Naive B cell (primary cell): ENCODE data around the gene ZBED6. TPM values are rescaled to one million over a fixed set of nuclear protein-coding genes. Genes with fewer than 3 reads are reported as not detected.

Experiments used
- ATAC-seq, 2 donors: fragments of 150-1000 bp; cut with Tn5 transposase; 2 replicates each; pipeline ENCODE4 v1.10.0; 2021; ENCODE audit warnings: low read depth in 2 of 2, mild to moderate bottlenecking in 2 of 2, moderate library complexity in 2 of 2
- DNase-seq: peaks from one replicate; pipeline ENCODE4 v3.0.0; 2022
- H3K27ac Mint-ChIP-seq, 6 donors: one replicate each; pipeline ENCODE4 v1.8.0; 2020 to 2022; ENCODE audit warnings: mild to moderate bottlenecking in 6 of 6, mixed read lengths in 6 of 6, moderate library complexity in 5 of 6, inconsistent platforms in 2 of 6
- H3K27me3 Mint-ChIP-seq, 3 donors: one replicate each; pipeline ENCODE4 v1.8.0; 2021 to 2022; ENCODE audit warnings: mixed read lengths in 3 of 3, mild to moderate bottlenecking in 1 of 3
- H3K36me3 Mint-ChIP-seq, 2 donors: one replicate each; pipeline ENCODE4 v1.8.0; 2020 to 2022; ENCODE audit warnings: mixed read lengths in 2 of 2, inconsistent platforms in 1 of 2, mild to moderate bottlenecking in 1 of 2
- H3K4me1 Mint-ChIP-seq, 3 donors: one replicate each; pipeline ENCODE4 v1.8.0; 2020 to 2022; ENCODE audit warnings: mixed read lengths in 3 of 3, inconsistent platforms in 1 of 3, mild to moderate bottlenecking in 1 of 3, moderate library complexity in 1 of 3
- H3K4me3 Mint-ChIP-seq, 8 donors: one replicate each; pipeline ENCODE4 v1.8.0; 2020 to 2022; ENCODE audit warnings: mild to moderate bottlenecking in 8 of 8, mixed read lengths in 8 of 8, moderate library complexity in 8 of 8, inconsistent platforms in 2 of 8
- H3K9me3 Mint-ChIP-seq, 7 donors: one replicate each; pipeline ENCODE4 v1.8.0; 2020 to 2022; ENCODE audit warnings: mixed read lengths in 7 of 7, mild to moderate bottlenecking in 5 of 7, inconsistent platforms in 2 of 7, moderate library complexity in 1 of 7
- polyA plus RNA-seq, 6 donors: library from polyadenylated mRNA; unstranded; fragments of 300-500 nt; fragmentation: Illumina TruSeq; gene quantifications; one replicate each; pipeline ENCODE4 v1.2.3, GENCODE V29; 2021; ENCODE audit warnings: low read depth in 6 of 6

The ZBED6 gene
- polyA plus RNA-seq, 6 donors from 2014 or later = 0.54 to 1.4 (median 0.70) TPM; not detected in 1

- Mint-ChIP-seq H3K4me1 (peaks cover 16 to 34% (median 18%) of the 10 kb centered on the region in 3 donors), H3K9me3 (no peaks in the 10 kb centered on the region), H3K36me3 (peaks cover 0 to 7% of the 10 kb centered on the region in 2 donors), H3K4me3 (peak within 1 kb of the TSS; percentile 81 to 93 (median 87)), H3K27me3 (peaks cover 0 to 5% (median 0%) of the 10 kb centered on the region in 3 donors), H3K27ac (peak within 1 kb of the TSS; percentile 68 to 93 (median 90))
- peak; percentile 35 for DNase-seq
- ATAC-seq = peak; percentile 88 to 91
Measured at GRCh38 chr1:203765029-203765837, 30.2 kb upstream of the ZBED6 start, which contains the start of gene LAX1. LAX1 (plus strand) TSS chr1:203765183; CDS start chr1:203765566, 383 bp downstream.

- peak overlapping the region in 1 of 8 donors; percentile 45 for H3K4me3 Mint-ChIP-seq
- no peak for DNase-seq
- peaks cover 0 to 7% of the 10 kb centered on the region in 2 donors for H3K36me3 Mint-ChIP-seq
- ATAC-seq = no peak
- peaks cover 0 to 11% (median 4%) of the 10 kb centered on the region in 3 donors for H3K27me3 Mint-ChIP-seq
- H3K4me1 Mint-ChIP-seq = peaks cover 16 to 34% (median 17%) of the 10 kb centered on the region in 3 donors
- H3K27ac Mint-ChIP-seq = peak overlapping the region in 3 of 6 donors; percentile 48 to 83 (median 62)
- H3K9me3 Mint-ChIP-seq = no peaks in the 10 kb centered on the region
Measured at GRCh38 chr1:203768256-203768655, 27.2 kb upstream of the ZBED6 start.

- Mint-ChIP-seq H3K4me3 (peak overlapping the region in 1 of 8 donors; percentile 42), H3K27me3 (peaks cover 0 to 11% (median 4%) of the 10 kb centered on the region in 3 donors), H3K9me3 (no peaks in the 10 kb centered on the region), H3K4me1 (peaks cover 15 to 24% (median 16%) of the 10 kb centered on the region in 3 donors), H3K36me3 (peaks cover 0 to 7% of the 10 kb centered on the region in 2 donors), H3K27ac (peak overlapping the region in 4 of 6 donors; percentile 34 to 88 (median 86))
- ATAC-seq (peak in 1 of 2 donors; percentile 11), DNase-seq (no peak)
Measured at GRCh38 chr1:203769505-203770343, 25.7 kb upstream of the ZBED6 start.

GRCh38 chr1:203771901-203772301 lies 23.5 kb upstream of the ZBED6 start:
- Mint-ChIP-seq H3K27me3 (peaks cover 0 to 11% (median 4%) of the 10 kb centered on the region in 3 donors), H3K9me3 (no peaks in the 10 kb centered on the region), H3K4me1 (peaks cover 21 to 31% (median 25%) of the 10 kb centered on the region in 3 donors), H3K27ac (peak overlapping the region in 2 of 6 donors; percentile 57 to 88), H3K36me3 (peaks cover 0 to 7% of the 10 kb centered on the region in 2 donors), H3K4me3 (no peak overlapping the region)
- no peak for ATAC-seq
- no peak for DNase-seq

GRCh38 chr1:203772836-203773235 lies 22.6 kb upstream of the ZBED6 start:
- no peak overlapping the region for H3K4me3 Mint-ChIP-seq

GRCh38 chr1:203776636-203777035 lies 18.8 kb upstream of the ZBED6 start:
- H3K4me3 Mint-ChIP-seq = no peak overlapping the region
- DNase-seq = no peak
- H3K4me1 Mint-ChIP-seq = peaks cover 9 to 15% (median 14%) of the 10 kb centered on the region in 3 donors
- no peaks in the 10 kb centered on the region for H3K27me3 Mint-ChIP-seq
- H3K9me3 Mint-ChIP-seq = no peaks in the 10 kb centered on the region
- ATAC-seq = peak; percentile 35 to 47
- H3K36me3 Mint-ChIP-seq = no peaks in the 10 kb centered on the region
- H3K27ac Mint-ChIP-seq = peak overlapping the region in 4 of 6 donors; percentile 0 to 83 (median 50)

More at GRCh38 chr1:203772836-203773235, 22.6 kb upstream of the ZBED6 start:
- Mint-ChIP-seq H3K9me3 (no peaks in the 10 kb centered on the region), H3K4me1 (peaks cover 21 to 31% (median 26%) of the 10 kb centered on the region in 3 donors), H3K36me3 (peaks cover 0 to 7% of the 10 kb centered on the region in 2 donors), H3K27ac (no peak overlapping the region), H3K27me3 (peaks cover 0 to 11% (median 4%) of the 10 kb centered on the region in 3 donors)
- ATAC-seq (no peak), DNase-seq (no peak)

- H3K9me3 Mint-ChIP-seq = no peaks in the 10 kb centered on the region
- H3K36me3 Mint-ChIP-seq = no peaks in the 10 kb centered on the region
- no peaks in the 10 kb centered on the region for H3K27me3 Mint-ChIP-seq
- no peak overlapping the region for H3K27ac Mint-ChIP-seq
- no peak overlapping the region for H3K4me3 Mint-ChIP-seq
- DNase-seq (no peak), ATAC-seq (no peak)
- peaks cover 9 to 20% (median 14%) of the 10 kb centered on the region in 3 donors for H3K4me1 Mint-ChIP-seq
Measured at GRCh38 chr1:203777596-203777995, 17.8 kb upstream of the ZBED6 start.

GRCh38 chr1:203778146-203778545 lies 17.3 kb upstream of the ZBED6 start:
- ATAC-seq (no peak), DNase-seq (no peak)
- H3K27me3 Mint-ChIP-seq = no peaks in the 10 kb centered on the region
- no peaks in the 10 kb centered on the region for H3K36me3 Mint-ChIP-seq
- no peak overlapping the region for H3K27ac Mint-ChIP-seq
- no peaks in the 10 kb centered on the region for H3K9me3 Mint-ChIP-seq
- H3K4me3 Mint-ChIP-seq = no peak overlapping the region
- H3K4me1 Mint-ChIP-seq = peaks cover 11 to 20% (median 14%) of the 10 kb centered on the region in 3 donors

- no peak for ATAC-seq
- H3K36me3 Mint-ChIP-seq = no peaks in the 10 kb centered on the region
- H3K4me1 Mint-ChIP-seq = peaks cover 11 to 20% (median 14%) of the 10 kb centered on the region in 3 donors
- H3K27me3 Mint-ChIP-seq = no peaks in the 10 kb centered on the region
- no peak overlapping the region for H3K4me3 Mint-ChIP-seq
- H3K27ac Mint-ChIP-seq = peak overlapping the region in 1 of 6 donors; percentile 74
- no peak for DNase-seq
- no peaks in the 10 kb centered on the region for H3K9me3 Mint-ChIP-seq
Measured at GRCh38 chr1:203778789-203779188, 16.6 kb upstream of the ZBED6 start.

- peaks cover under 1 to 5% (median 2%) of the 10 kb centered on the region in 3 donors for H3K4me1 Mint-ChIP-seq
- no peaks in the 10 kb centered on the region for H3K9me3 Mint-ChIP-seq
- peak overlapping the region in 2 of 6 donors; percentile 43 to 67 for H3K27ac Mint-ChIP-seq
- no peaks in the 10 kb centered on the region for H3K36me3 Mint-ChIP-seq
- no peak for ATAC-seq
- no peak for DNase-seq
- H3K27me3 Mint-ChIP-seq = no peaks in the 10 kb centered on the region
- H3K4me3 Mint-ChIP-seq = no peak overlapping the region
Measured at GRCh38 chr1:203781962-203782361, 13.5 kb upstream of the ZBED6 start.

- no peak for DNase-seq
- Mint-ChIP-seq H3K36me3 (no peaks in the 10 kb centered on the region), H3K27ac (no peak overlapping the region), H3K9me3 (no peaks in the 10 kb centered on the region), H3K4me1 (peaks cover 0 to 5% (median 2%) of the 10 kb centered on the region in 3 donors), H3K27me3 (no peaks in the 10 kb centered on the region), H3K4me3 (no peak overlapping the region)
- no peak for ATAC-seq
Measured at GRCh38 chr1:203789966-203790365, 5.5 kb upstream of the ZBED6 start.

GRCh38 chr1:203791498-203791897 lies 3.9 kb upstream of the ZBED6 start:
- peaks cover 3 to 18% (median 9%) of the 10 kb centered on the region in 3 donors for H3K4me1 Mint-ChIP-seq
- H3K4me3 Mint-ChIP-seq = no peak overlapping the region
- H3K9me3 Mint-ChIP-seq = no peaks in the 10 kb centered on the region
- no peaks in the 10 kb centered on the region for H3K27me3 Mint-ChIP-seq
- ATAC-seq = no peak
- H3K27ac Mint-ChIP-seq = no peak overlapping the region
- no peak for DNase-seq
- peaks cover 0 to 7% of the 10 kb centered on the region in 2 donors for H3K36me3 Mint-ChIP-seq

GRCh38 chr1:203792486-203792885 lies 2.9 kb upstream of the ZBED6 start:
- Mint-ChIP-seq H3K4me3 (no peak overlapping the region), H3K9me3 (no peaks in the 10 kb centered on the region), H3K36me3 (peaks cover 0 to 12% of the 10 kb centered on the region in 2 donors), H3K27ac (no peak overlapping the region), H3K4me1 (peaks cover 13 to 26% (median 15%) of the 10 kb centered on the region in 3 donors), H3K27me3 (no peaks in the 10 kb centered on the region)
- no peak for DNase-seq
- no peak for ATAC-seq
